DND-41 (cell line): ENCODE measurements around the gene FBXL13.

Experiments
- EZH2 ChIP-seq: IDR thresholded peaks from 3 replicates; pipeline ENCODE4 v1.6.1; 2012; ENCODE audit warnings: borderline replicate concordance, low read depth, mild to moderate bottlenecking, moderate library complexity, low read length, inconsistent platforms; ENCODE audit not compliant: severe bottlenecking
- TF ChIP-seq, protein P1 (sequence below): IDR thresholded peaks from 2 replicates; pipeline ENCODE4 v1.5.1; 2012; ENCODE audit warnings: borderline replicate concordance, low read length, moderate library complexity, mild to moderate bottlenecking; ENCODE audit not compliant: poor library complexity, severe bottlenecking; ENCODE audit errors: extremely low read depth

DNA sequence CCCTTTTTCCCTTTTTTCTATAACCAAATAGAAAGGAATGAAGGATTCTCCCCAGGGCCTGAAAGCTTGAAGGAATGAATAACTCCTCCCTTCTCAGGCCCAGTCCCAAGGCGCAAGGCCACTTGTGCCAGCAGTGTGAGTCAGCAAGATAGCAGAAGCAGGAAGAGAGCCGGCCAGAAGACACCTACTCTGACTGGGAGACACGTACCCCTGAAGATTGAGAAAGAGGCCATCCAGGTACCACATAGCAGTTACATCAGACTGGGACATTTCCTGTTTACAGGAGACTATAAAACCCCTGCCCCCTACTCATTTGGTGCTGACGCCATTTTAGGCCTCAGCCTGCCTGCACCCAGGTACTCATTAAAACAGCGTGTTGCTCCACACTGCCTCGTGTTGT, 96.3 kb downstream of the FBXL13 start:
- TF ChIP-seq, protein P1, sequence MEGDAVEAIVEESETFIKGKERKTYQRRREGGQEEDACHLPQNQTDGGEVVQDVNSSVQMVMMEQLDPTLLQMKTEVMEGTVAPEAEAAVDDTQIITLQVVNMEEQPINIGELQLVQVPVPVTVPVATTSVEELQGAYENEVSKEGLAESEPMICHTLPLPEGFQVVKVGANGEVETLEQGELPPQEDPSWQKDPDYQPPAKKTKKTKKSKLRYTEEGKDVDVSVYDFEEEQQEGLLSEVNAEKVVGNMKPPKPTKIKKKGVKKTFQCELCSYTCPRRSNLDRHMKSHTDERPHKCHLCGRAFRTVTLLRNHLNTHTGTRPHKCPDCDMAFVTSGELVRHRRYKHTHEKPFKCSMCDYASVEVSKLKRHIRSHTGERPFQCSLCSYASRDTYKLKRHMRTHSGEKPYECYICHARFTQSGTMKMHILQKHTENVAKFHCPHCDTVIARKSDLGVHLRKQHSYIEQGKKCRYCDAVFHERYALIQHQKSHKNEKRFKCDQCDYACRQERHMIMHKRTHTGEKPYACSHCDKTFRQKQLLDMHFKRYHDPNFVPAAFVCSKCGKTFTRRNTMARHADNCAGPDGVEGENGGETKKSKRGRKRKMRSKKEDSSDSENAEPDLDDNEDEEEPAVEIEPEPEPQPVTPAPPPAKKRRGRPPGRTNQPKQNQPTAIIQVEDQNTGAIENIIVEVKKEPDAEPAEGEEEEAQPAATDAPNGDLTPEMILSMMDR = no peak
- TF ChIP-seq EZH2 = no peak
